SKM-1 (cell line): Measurements from ENCODE around the gene GLTP.
A peak's percentile ranks its signal among the peaks of the same experiment; 100 is the strongest.
"Not testable (repeated sequence)": the region's sequence is repeated elsewhere in the genome, so short reads cannot be mapped to it uniquely, and the experiment has no call there.

Source experiments
- DNase-seq: peaks from one replicate; lab custom pipeline; 2025; ENCODE audit not compliant: unreplicated experiment; lab: John Stamatoyannopoulos, UW

Gene GLTP

GRCh38 chr12:109902891-109903418 is 22.6 kb upstream of the GLTP start:
- no peak for DNase-seq

DNA sequence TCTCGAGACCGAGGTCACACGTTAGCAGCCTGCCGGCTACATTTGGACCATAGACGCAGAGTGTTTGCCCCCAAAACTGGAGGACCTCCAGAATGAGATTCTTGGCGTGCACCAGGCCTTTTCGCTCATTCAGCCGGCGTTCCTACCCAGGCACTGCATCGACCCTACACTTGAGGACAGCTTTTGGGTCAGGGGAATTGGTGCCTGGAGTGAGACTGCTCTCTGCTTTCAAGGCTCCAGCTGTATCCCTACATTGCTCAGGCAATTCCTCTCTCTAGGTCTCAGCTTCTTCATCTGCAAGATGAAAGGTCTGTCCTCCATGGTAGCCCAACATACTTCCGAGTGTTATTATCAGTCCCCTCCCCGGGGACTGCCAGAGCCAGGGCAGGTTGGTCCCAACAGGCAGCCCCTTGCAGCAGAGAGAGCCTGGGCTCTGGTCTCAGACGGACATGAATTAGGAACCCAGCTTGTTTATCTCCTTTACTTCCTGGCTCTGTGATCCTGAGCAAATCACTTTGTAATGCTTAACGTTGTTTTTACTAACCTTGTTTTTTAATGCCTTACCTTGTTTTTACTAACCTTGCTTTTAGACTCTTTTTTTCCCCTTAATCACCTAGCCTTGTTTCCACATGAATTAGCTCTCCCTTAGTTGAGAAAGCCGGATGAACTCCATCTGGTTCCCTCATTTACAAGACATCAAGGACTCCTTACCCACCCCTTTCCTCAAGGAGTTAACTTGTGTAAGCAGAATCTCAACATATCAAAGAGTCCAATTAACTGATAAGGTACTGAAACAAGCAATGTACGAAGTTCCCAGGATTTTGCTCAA is 20.6 kb upstream of the GLTP start:
- DNase-seq, result no peak

GRCh38 chr12:109899783-109900751 is 19.7 kb upstream of the GLTP start, which contains the start of gene TCHP:
TSS of gene TCHP (plus strand) at chr12:109900274. CDS start at chr12:109903027, 2,753 bp downstream.
- peak; percentile 46 for DNase-seq

GRCh38 chr12:109899345-109899744 is 19.0 kb upstream of the GLTP start:
- not testable (repeated sequence) for DNase-seq

- DNase-seq, result no peak
These were observed 16.7 kb upstream of the GLTP start for GRCh38 chr12:109897029-109897428.

DNA sequence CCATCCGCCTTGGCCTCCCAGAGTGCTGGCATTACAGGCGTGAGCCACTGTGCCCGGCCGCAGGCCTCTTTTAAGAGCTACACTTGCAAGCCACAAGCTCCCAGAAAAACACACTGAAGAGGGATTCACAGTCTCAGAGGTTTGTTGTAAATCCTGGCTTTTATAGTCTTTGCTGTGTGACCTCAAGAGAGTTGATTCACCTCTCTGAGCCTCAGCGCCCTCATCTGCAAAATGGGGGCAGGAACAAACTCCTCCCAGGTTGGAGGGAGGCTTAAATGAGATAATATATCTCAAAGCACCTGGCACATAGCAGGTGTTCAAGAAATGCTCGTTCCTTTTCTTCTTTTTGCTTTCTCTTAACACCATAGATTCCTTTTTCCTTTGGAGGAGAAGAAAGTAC is 15.8 kb upstream of the GLTP start:
- no peak for DNase-seq

GRCh38 chr12:109894939-109895338 is 14.6 kb upstream of the GLTP start:
- no peak for DNase-seq

GRCh38 chr12:109893261-109893995 is 13.1 kb upstream of the GLTP start:
- no peak for DNase-seq

GRCh38 chr12:109892748-109893147 is 12.4 kb upstream of the GLTP start:
- DNase-seq, result no peak

- no peak for DNase-seq
These were observed 11.9 kb upstream of the GLTP start for GRCh38 chr12:109892165-109892715.

DNA sequence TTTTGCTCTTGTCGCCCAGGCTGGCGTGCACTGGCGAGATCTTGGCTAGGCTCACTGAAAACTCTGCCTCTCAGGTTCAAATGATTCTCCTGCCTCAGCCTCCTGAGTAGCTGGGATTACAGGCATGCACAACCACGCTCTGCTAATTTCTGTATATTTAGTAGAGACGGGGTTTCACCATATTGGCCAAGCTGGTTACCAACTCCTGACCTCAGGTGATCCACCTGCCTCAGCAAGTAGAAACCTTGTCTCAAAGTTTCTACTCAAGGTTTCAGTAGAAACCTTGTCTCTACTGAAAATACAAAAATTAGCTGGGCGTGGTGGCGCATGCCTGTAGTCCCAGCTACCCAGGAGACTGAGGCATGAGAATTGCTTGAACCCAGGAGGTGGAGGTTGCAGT is 11.4 kb upstream of the GLTP start:
- DNase-seq, result not testable (repeated sequence)

DNA sequence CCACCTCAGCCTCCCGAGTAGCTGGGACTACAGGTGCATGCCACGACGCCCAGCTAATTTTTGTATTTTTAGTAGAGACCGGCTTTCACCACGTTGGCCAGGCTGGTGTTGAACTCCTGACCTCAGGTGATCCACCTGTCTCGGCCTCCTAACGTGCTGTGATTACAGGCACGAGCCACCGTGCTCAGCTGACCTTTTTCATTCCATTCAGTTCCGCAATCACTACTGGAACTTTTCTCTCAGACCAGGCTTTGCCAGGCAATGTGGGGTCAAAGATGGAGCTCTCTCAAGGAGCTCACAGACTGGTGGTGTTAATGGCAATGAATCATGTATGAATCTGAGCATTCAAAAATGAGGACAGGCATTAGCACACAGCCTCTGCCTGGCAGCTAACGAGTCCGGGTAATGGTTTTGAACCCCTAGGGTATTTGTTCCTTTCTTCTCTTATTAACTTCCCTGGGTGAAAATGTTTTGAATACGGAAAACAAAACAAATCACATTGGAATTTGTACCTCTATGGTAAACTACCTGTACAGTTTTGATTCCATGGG is 10.4 kb upstream of the GLTP start:
- DNase-seq, result no peak

DNA sequence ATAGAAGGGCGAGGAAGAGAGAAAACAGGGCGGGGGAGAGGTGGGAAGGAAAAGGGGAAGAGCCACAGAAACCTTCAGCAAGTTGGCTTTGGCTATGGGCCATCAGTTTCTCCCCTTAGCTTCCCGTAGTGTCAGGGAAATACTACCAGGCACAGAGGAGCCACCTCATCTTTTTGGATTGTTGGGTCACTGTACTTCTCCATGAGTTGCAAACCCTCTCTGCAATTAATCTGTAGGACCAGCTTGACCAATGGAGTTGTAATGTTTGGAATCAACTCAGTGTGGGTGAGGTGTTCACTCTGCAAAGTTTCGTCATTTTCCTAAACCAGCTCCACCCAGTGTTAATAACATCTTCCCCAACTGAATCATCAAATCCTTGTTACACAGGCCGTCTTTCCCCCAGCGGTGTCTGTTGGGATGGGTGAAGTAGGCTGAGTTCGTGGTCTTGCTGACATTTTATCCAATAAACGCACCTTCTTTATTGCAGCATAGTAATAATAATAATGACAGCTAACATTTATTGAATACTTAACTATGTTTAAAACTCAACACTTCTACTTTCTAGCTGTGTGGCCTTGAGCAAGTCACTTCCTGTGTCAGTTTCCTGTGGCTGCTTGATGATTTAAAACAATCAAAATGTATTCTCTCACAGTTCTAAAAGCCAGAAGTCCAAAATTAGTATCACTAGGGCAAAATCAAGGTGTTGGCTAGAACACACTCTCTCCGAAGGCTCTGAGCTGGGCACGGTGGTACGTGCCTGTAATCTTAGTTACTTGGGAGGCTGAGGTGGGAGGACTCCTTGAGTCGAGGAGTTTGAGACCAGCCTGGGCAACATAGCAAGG is 8.1 kb upstream of the GLTP start:
- DNase-seq, result no peak

DNA sequence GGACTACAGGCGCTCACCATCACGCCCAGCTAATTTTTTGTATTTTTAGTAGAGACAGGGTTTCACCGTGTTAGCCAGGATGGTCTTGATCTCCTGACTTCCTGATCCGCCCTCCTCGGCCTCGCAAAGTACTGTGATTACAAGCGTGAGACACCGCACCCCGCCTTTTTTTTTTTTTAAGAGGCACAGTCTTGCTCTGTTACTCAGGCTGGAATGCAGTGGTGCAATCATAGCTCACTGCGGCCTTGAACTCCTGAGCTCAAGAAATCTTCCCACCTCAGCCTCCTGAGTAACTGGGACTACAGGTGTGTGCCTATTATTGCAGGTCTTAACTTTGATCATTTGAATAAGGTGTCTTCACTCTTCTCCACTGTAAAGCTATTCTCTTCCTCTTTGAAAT is 5.3 kb upstream of the GLTP start:
- no peak for DNase-seq

DNA sequence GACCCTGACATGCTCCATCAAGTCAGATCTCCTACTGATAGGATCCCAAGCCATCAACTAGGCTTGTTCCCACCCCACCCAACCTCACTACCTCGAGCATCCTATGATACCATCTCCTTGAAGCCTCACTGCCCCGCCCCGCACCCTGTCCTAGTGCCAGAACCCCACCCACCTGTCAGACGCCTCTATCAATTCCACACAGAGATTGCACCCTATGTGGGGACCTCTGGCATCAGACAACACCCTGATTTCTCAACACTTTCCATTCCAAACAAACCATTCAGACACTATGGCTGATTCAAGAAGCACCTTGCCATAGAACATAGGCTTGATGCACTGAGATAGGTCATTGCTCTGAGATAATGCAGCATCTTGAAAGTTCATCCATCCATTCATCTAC is 3.1 kb upstream of the GLTP start:
- DNase-seq, result no peak

DNA sequence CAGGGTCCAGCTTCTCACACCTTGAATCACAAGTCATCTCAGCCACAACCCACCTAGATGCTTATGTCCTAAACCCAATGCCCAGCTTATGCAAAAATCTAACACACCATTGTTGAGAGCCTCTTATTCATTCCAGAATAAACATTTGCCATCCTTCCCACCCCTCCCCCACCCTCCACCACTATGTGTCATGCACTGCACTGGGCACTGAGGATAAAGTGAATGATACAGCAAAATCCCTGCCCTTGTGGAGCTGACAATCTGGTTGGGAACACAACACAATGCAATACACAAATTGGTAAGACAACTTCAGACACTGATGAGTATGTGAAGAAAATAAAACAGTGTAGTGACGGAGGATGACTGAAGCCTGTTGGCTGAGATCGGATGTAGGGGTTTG is 1.4 kb upstream of the GLTP start:
- no peak for DNase-seq

DNA sequence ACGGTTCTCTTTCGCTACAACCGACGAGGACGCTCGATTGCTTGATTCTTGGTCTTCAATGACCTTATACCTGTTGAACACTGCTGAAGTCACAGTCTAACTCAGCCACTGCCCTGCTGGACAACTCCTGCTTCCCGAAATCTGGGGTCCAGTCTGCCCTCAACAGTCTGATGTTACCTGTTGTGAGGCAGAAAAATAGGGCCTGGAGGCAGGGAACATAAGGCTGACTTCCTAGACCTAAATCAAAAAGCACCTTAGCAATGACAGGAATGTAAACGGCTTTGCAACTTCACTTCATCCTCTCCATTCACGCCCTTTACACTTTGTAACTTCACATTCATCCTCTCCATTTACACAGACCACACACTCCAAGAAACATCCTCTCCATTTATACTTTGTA is 597 bp upstream of the GLTP start:
- DNase-seq, result no peak

- no peak for DNase-seq
These were observed 844 bp downstream of the GLTP start for GRCh38 chr12:109879351-109880042.

GRCh38 chr12:109878749-109879148 is 1.6 kb downstream of the GLTP start:
- DNase-seq, result no peak
